NK-92 (cell line): Measurements from ENCODE around the gene HCFC1.

ENCODE experiments used
- DNase-seq: peaks from one replicate; lab custom pipeline; 2025; ENCODE audit not compliant: unreplicated experiment; lab: John Stamatoyannopoulos, UW

The HCFC1 gene

GRCh38 chrX:153905481-153906095, 66.0 kb downstream of the HCFC1 start:
- no peak for DNase-seq

GRCh38 chrX:153903991-153904957, 67.3 kb downstream of the HCFC1 start, which contains the start of gene AVPR2:
Gene AVPR2 (plus strand): TSS chrX:153904673. CDS start chrX:153905146, 473 bp downstream.
- DNase-seq = no peak

GRCh38 chrX:153903238-153903980, 68.2 kb downstream of the HCFC1 start:
- no peak for DNase-seq

GRCh38 chrX:153902385-153902784, 69.2 kb downstream of the HCFC1 start:
- no peak for DNase-seq

GRCh38 chrX:153901753-153902140, 69.9 kb downstream of the HCFC1 start:
- DNase-seq = no peak

- no peak for DNase-seq
Measured at GRCh38 chrX:153900831-153901752, 70.5 kb downstream of the HCFC1 start.

GRCh38 chrX:153897899-153898298, 73.7 kb downstream of the HCFC1 start:
- no peak for DNase-seq
